ENCODE data around the gene PRR20G. TPM values are rescaled to one million over a fixed set of nuclear protein-coding genes. Genes with fewer than 3 reads are reported as not detected.

PRR20G gene
- total RNA-seq, 1 donor from 2014 or later = not detected

- Mint-ChIP-seq H3K36me3 (ENCODE audit: low read depth) (no peaks in the 10 kb centered on the region), H3K27me3 (ENCODE audit: low read depth) (peaks cover 8% of the 10 kb centered on the region), H3K4me1 (no peaks in the 10 kb centered on the region), H3K27ac (ENCODE audit: unreplicated experiment) (no peak overlapping the region), H3K4me3 (no peak overlapping the region), H3K9me3 (peaks cover 9% of the 10 kb centered on the region)
- TF ChIP-seq CTCF (conservative IDR thresholded peaks at IDR 0.05) = no peak
- DNase-seq (ENCODE audit: low read depth, low spot score) = no peak
Observed at GRCh38 chr3:127277561-127277960, 10.3 kb downstream of the PRR20G start.

GRCh38 chr3:127276995-127277394, 10.9 kb downstream of the PRR20G start:
- TF ChIP-seq CTCF (conservative IDR thresholded peaks at IDR 0.05) = no peak
- H3K27me3 Mint-ChIP-seq (ENCODE audit: low read depth) = peaks cover 8% of the 10 kb centered on the region
- no peak overlapping the region for H3K4me3 Mint-ChIP-seq
- no peak overlapping the region for H3K27ac Mint-ChIP-seq (ENCODE audit: unreplicated experiment)
- peaks cover 9% of the 10 kb centered on the region for H3K9me3 Mint-ChIP-seq
- peaks cover 4% of the 10 kb centered on the region for H3K36me3 Mint-ChIP-seq (ENCODE audit: low read depth)
- DNase-seq (ENCODE audit: low read depth, low spot score) = no peak
- no peaks in the 10 kb centered on the region for H3K4me1 Mint-ChIP-seq

GRCh38 chr3:127276396-127276795, 11.4 kb downstream of the PRR20G start:
- no peak for TF ChIP-seq CTCF (conservative IDR thresholded peaks at IDR 0.05)
- peaks cover 8% of the 10 kb centered on the region for H3K27me3 Mint-ChIP-seq (ENCODE audit: low read depth)
- DNase-seq (ENCODE audit: low read depth, low spot score) = no peak
- H3K4me3 Mint-ChIP-seq = no peak overlapping the region
- H3K9me3 Mint-ChIP-seq = peaks cover 9% of the 10 kb centered on the region
- no peak overlapping the region for H3K27ac Mint-ChIP-seq (ENCODE audit: unreplicated experiment)
- H3K36me3 Mint-ChIP-seq (ENCODE audit: low read depth) = peaks cover 4% of the 10 kb centered on the region
- H3K4me1 Mint-ChIP-seq = no peaks in the 10 kb centered on the region

- Mint-ChIP-seq H3K4me1 (no peaks in the 10 kb centered on the region), H3K36me3 (ENCODE audit: low read depth) (peaks cover 4% of the 10 kb centered on the region), H3K27me3 (ENCODE audit: low read depth) (peaks cover 8% of the 10 kb centered on the region), H3K9me3 (peaks cover 9% of the 10 kb centered on the region), H3K27ac (ENCODE audit: unreplicated experiment) (no peak overlapping the region), H3K4me3 (no peak overlapping the region)
- TF ChIP-seq CTCF (conservative IDR thresholded peaks at IDR 0.05) = no peak
- DNase-seq (ENCODE audit: low read depth, low spot score) = no peak
Observed at GRCh38 chr3:127275287-127275781, 12.5 kb downstream of the PRR20G start.

- H3K36me3 Mint-ChIP-seq (ENCODE audit: low read depth) = peaks cover 4% of the 10 kb centered on the region
- H3K4me1 Mint-ChIP-seq = no peaks in the 10 kb centered on the region
- DNase-seq (ENCODE audit: low read depth, low spot score) = no peak
- no peak overlapping the region for H3K27ac Mint-ChIP-seq (ENCODE audit: unreplicated experiment)
- H3K4me3 Mint-ChIP-seq = no peak overlapping the region
- no peak for TF ChIP-seq CTCF (conservative IDR thresholded peaks at IDR 0.05)
- H3K27me3 Mint-ChIP-seq (ENCODE audit: low read depth) = peaks cover 11% of the 10 kb centered on the region
- peaks cover 9% of the 10 kb centered on the region for H3K9me3 Mint-ChIP-seq
Observed at GRCh38 chr3:127274200-127274760, 13.6 kb downstream of the PRR20G start.
